Sigmoid colon (tissue), 3 donors: ENCODE data around the gene HADH.

Experiments
- CTCF ChIP-seq, 4 experiments: fragments of 450-650 bp in 3 of 4; fragments of 200-600 bp in 1 of 4; IDR thresholded peaks; one replicate each; pipeline ENCODE4 v1.5.1; 2016 to 2019; ENCODE audit warnings: antibody characterized with exemption in 4 of 4, mild to moderate bottlenecking in 3 of 4, moderate library complexity in 2 of 4
- POLR2A ChIP-seq, 2 donors: fragments of 450-650 bp; IDR thresholded peaks; one replicate each; pipeline ENCODE4 v1.6.1; 2016; ENCODE audit warnings: antibody characterized with exemption in 2 of 2, mild to moderate bottlenecking in 2 of 2, moderate library complexity in 2 of 2

DNA sequence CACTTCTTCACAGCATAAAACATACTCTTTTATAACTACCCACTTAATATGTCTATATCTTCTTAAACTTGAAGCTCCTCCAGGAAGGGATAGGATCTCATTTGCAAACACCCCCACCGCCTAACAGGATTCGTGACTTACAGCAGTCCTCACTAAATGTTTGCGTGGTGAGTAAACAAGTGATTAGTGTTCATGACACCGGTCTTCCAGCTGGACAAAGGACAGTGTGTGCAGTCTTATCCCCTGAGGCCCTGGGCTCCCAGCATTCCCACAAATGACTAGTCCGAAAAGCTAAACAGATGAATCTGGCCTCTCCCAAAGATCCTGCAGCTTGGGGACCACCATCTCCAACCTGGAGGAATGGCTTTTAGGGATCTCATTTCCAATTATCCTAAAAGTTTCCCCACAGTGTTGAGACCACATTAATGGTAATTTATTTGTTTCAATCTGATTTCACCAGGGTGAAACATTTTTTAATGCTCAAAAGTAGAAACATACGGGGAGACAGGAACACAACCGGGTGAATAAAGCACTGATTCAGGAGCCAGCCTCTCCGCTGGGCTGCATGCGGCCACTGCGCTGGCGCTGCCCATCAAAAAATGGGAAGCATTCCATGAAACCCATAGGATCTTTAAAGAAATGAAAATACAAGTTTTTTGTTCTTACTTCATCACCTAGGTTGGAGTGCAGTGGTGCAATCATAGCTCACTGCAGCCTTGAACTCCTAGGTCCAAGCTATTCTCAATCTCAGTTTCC, 69.2 kb downstream of the HADH start:
- TF ChIP-seq POLR2A (IDR thresholded peaks at IDR 0.05) (no peak), CTCF (IDR thresholded peaks at IDR 0.05) (no peak)
